ENCODE results near the gene PSD2.

The PSD2 gene

GRCh38 chr5:139855451-139855850, 59.8 kb downstream of the PSD2 start:
- no peak overlapping the region for H3K4me3 ChIP-seq (ENCODE audit: low read depth, low read length)
- no peak for DNase-seq (ENCODE audit: low read depth)
- no peak for TF ChIP-seq CTCF (IDR thresholded peaks at IDR 0.05; ENCODE audit: control insufficient read depth, extremely low read depth, insufficient read depth)

GRCh38 chr5:139855946-139856540, 60.4 kb downstream of the PSD2 start:
- no peak overlapping the region for H3K4me3 ChIP-seq (ENCODE audit: low read depth, low read length)
- DNase-seq (ENCODE audit: low read depth), result no peak
- no peak for TF ChIP-seq CTCF (IDR thresholded peaks at IDR 0.05; ENCODE audit: control insufficient read depth, extremely low read depth, insufficient read depth)

GRCh38 chr5:139856714-139857113, 61.1 kb downstream of the PSD2 start:
- no peak for DNase-seq (ENCODE audit: low read depth)
- H3K4me3 ChIP-seq (ENCODE audit: low read depth, low read length), result no peak overlapping the region
- no peak for TF ChIP-seq CTCF (IDR thresholded peaks at IDR 0.05; ENCODE audit: control insufficient read depth, extremely low read depth, insufficient read depth)

- no peak for DNase-seq (ENCODE audit: low read depth)
- TF ChIP-seq CTCF (IDR thresholded peaks at IDR 0.05; ENCODE audit: control insufficient read depth, extremely low read depth, insufficient read depth), result no peak
- H3K4me3 ChIP-seq (ENCODE audit: low read depth, low read length), result no peak overlapping the region
These were observed 63.4 kb downstream of the PSD2 start for GRCh38 chr5:139859013-139859412.

GRCh38 chr5:139861021-139861888, 65.6 kb downstream of the PSD2 start:
- DNase-seq (ENCODE audit: low read depth), result no peak
- H3K4me3 ChIP-seq (ENCODE audit: low read depth, low read length), result no peak overlapping the region
- TF ChIP-seq CTCF (IDR thresholded peaks at IDR 0.05; ENCODE audit: control insufficient read depth, extremely low read depth, insufficient read depth), result no peak

- no peak for DNase-seq (ENCODE audit: low read depth)
- no peak overlapping the region for H3K4me3 ChIP-seq (ENCODE audit: low read depth, low read length)
- TF ChIP-seq CTCF (IDR thresholded peaks at IDR 0.05; ENCODE audit: control insufficient read depth, extremely low read depth, insufficient read depth), result no peak
These were observed 66.2 kb downstream of the PSD2 start for GRCh38 chr5:139861889-139862207.

Data from LNCaP clone FGC (cell line).